AG20443 (cell line): ENCODE data around the gene CLASP2.

Experiments used
- DNase-seq: peaks from one replicate; pipeline ENCODE4 v3.0.0; 2012; ENCODE audit warnings: low spot score, mixed read lengths

The CLASP2 gene

DNA sequence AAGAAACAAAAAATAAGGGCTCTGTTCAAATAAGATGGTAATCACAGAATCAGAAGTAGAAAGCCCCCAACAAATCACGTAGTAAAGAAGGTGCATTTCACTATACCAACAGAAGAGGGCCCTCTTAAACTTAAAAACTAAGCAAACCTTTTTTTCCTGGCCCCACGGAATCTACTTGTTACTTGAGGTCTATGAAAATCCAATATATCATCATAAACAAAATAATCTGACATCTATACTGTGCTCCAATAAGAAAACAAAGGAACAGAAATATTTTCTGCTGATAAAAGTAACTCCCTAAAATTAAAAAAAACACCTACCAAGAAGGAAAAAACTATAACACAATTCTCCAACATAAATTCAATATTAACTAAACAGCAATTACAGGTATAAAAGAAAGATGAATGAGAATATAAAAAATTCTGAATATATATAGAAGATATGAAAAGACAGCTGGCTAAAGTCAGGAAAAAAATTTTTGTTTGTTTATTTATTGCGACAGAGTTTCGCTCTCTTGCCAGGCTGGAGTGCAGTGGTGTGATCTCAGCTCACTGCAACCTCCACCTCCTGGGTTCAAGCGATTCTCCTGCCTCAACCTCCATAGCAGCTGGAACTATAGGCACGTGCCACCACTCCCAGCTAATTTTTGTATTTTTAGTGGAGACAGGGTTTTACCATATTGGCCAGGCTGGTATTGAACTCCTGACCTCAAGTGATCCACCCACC is 81.8 kb downstream of the CLASP2 start:
- peak; percentile 51 for DNase-seq

DNA sequence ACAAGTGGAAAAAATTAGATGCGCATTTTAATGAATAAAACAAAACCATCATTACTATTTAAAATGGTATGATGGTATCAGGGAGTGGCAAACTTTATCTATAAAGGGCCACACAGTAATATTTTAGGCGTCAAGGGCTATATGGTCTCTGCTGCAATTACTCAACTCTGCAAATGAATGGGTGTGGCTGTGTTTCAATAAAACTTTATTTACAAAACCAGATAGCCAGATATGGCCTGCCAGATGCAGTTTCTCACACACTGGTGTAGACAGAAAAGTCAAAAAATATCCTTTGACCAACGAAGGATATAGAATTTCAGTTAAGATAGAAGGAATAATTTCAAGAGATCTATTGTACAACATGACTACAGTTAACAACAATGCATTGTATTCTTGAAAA is 83.8 kb downstream of the CLASP2 start:
- no peak for DNase-seq

DNA sequence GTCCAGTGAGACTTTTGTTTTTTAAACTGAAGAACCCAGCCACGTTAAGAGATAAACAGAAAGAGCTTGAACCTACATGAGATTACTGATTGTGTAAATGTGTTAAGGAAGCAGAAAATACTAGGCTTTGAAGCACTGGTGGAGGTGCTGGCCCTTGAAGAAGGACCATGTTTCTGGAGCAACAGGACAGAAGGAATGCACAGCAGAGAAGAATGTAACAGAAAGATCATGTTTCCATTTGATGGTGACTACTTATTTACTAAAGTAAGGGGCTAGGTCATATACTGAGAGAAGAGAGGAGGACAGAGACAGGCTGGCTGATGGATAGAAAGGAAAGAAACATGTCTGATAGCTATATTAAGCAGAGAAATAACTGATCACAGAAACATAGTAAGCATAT is 88.8 kb downstream of the CLASP2 start:
- DNase-seq = no peak

DNA sequence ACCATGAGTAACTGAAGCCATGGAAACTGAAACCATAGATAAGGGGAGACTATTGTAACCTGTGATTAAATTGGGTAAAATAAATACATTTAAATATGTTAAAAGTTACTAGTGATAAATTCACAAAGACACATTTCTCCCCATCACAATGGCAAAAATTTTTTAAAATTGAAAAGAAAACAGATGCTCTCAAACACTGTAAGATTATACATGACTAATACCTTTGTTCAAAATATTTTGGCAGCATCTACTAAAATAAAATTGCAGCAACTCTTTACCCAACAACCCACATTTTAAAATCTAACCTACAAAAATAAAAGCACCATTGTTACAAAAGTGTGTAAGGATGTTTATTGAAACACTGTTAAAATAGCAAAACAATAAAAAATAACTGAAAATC is 93.3 kb downstream of the CLASP2 start:
- no peak for DNase-seq

DNA sequence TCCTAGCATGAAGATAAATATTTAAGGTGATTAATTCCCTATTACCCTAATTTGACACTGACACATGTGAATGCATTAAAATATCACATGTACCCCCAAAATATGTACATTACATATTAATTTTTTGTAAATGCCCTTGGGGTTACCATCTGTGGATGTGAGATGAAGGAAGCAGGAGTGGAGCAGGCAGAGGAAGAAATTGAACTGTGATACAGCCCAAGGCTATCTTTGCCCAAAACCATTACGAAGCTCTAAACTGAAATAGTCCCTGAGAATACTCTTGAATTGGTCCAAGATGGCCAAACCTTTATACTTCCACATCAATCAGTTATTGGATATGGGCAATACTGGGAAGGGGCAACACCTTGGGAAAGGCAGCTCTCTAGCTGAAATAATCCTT is 105.0 kb downstream of the CLASP2 start:
- DNase-seq = no peak

DNA sequence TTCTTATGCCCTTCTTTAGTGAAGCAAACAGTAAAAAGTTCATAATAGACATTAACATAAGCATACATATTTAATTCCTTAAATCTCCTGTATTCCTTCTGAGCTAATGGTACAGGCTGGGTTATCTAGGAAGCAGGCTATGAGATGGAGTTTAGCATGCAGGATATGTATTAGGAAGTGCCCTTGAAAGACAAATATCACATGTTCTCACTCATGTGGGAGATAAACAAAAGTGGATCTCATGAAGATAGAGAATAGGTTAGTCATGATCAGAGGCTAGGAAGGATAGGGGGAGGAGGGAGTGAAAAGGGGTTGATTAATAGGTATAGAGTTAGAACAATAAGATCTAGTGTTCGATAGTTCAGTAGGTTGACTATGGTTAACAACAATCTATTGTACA is 105.4 kb downstream of the CLASP2 start:
- DNase-seq = no peak

DNA sequence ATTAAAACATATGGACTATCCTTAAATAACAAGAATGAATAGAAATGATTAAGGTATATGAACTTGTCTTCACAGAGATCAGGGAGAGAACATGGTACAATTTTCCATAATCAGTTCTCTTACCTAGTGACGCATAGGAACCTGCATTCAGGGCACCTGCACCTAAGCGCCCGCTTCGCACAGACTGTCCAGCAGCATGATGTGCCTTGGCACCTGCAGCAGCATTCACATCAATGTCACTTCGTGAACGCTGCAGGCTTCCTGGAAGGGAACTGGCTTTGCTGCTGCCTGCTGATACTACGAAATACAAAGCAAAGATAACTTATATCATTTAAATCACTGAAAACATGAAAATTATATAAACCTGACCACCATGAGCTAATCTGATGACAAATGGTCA is 115.2 kb downstream of the CLASP2 start:
- no peak for DNase-seq

DNA sequence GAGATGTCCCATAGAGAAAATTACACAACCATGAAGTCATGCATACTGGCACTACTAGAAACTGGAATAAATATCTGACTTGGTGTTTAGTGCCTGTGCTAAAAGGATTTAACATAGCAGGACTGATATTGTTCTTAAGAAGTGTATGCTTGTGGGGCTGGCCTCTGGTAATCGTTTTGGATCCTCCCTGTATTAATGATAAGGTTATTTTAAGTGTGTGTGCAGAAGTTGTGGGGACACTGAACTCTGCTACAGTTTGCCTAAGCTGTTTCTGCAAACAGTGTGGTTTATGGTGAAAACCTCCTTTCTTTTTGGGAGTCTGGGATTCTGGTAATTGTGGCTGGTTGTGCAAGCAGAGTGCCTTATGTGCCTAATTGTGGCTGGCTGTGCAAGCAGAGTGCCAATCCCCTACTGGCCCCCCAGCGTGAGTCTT is 120.8 kb downstream of the CLASP2 start:
- DNase-seq = no peak

DNA sequence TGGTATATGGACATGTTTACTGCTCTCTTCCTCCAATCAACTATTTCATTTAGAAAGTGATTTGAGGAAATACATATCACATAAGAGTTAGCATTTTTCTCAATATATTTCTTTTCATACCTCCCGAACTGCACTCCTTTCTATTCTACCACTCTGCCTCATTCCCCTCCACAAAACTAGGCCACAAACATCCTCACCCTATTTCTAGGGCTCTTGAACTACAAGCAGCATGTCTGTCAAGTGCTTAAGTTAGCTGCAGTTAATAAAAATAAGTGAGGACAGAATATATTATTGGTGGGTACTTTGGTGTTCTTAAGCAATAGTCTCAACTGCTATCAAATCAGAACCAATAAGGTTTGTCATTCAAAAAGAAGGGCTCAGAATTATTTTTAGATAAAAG is 125.1 kb downstream of the CLASP2 start:
- no peak for DNase-seq

DNA sequence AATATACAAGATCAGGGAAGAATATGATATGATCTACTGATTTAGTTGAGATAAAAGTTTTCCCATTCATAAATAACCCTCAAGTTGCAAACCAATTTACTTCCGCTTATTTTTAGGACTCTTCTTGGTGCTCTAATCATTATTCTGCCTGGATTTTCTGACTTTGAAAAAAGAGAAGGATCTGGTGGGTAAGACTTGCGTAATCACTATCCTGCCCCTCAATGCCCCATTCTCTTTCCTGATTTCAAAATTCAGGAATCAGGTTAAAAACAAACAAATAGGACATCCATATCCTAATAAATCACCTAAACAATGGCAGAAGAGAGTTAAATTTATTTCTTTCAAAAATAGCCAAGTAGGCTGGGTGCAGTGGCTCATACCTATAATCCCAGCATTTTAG is 127.5 kb downstream of the CLASP2 start:
- DNase-seq = no peak

DNA sequence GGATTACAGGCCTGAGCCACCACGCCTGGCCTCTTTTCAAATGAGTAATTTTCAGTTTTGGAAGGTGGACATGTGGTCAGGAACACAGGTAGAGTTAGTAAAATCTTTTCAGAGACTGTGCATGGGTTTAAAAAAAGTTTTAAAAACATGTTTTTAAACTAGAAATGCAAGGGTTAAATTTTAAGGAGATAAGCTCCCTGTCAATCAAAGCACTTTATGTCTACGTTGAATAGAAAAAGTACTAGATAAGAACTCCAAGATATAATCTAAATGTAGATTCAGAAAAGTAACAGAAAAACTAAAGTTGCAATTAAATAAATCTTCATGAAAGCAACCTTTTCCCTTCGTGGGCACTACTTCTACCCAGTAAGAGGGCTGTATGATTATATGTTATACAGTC is 131.7 kb downstream of the CLASP2 start:
- no peak for DNase-seq

DNA sequence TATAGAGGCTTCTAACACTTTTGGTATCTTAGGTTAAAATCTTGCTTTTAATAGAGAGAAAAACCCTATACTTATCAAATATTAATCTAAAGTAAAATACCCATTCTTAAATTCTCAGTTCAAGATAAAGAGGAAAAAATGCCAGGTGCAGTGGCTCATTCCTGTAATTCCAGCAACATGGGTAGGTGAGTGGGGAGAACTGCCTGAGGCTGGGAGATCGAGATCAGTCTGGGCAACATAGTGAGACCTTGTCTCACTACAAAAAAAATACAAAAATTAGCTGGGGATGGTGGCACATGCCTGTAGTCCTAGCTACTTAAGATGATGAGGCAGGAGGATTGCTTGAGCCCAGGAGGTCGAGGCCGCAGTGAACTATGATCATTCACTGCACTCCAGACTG is 135.8 kb downstream of the CLASP2 start:
- DNase-seq = no peak

DNA sequence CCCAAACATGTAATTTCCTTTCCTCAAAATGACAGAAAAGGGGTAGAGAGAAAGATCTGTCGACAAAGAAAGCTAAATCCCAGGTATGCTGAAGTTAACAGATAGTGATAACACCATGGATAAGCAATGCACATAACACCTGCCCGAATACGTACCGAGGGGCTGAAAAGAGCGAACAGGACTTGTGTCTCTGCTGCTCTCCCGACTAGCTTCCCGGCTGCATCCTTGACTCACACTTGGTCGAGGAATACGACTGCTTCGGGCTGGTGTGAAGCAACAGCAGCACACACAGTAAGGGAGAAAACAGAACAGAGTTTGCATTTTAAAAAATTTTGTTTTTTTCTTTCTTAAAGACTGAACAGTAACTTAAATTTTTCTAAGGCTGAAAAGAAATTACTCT is 136.4 kb downstream of the CLASP2 start:
- no peak for DNase-seq

DNA sequence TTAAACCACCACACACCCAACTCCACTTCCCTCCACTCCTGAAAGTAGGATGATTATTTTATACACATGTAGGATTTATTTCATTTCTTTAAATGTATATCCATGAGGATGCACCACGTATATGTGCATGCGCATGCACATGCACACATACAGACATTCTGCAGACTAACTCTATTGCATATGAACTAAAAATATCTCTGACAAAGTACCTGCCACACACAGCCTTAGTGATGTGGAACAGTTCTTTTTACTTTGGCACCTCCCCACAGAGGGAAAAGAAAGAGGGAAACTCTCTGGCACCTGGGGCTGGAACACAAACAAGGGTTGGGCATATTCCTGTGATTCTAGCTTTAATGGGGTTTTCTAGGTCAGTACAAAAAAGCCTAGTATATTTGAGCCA is 138.2 kb downstream of the CLASP2 start:
- no peak for DNase-seq

DNA sequence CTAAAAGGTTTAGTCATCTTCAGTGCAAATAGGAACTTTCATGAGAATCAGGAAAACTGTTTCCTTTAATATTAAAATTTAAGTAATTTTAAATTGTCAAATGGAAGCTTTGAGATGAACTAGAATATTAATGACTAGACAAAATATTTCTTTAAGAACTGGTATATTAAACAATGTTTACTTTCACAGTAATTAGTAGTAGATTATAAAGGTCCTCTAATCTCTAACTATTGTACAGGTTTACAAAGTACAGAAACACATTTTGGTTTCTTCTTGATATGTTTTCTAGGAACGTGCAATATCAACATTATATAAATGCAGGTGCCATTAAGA is 138.9 kb downstream of the CLASP2 start:
- no peak for DNase-seq

DNA sequence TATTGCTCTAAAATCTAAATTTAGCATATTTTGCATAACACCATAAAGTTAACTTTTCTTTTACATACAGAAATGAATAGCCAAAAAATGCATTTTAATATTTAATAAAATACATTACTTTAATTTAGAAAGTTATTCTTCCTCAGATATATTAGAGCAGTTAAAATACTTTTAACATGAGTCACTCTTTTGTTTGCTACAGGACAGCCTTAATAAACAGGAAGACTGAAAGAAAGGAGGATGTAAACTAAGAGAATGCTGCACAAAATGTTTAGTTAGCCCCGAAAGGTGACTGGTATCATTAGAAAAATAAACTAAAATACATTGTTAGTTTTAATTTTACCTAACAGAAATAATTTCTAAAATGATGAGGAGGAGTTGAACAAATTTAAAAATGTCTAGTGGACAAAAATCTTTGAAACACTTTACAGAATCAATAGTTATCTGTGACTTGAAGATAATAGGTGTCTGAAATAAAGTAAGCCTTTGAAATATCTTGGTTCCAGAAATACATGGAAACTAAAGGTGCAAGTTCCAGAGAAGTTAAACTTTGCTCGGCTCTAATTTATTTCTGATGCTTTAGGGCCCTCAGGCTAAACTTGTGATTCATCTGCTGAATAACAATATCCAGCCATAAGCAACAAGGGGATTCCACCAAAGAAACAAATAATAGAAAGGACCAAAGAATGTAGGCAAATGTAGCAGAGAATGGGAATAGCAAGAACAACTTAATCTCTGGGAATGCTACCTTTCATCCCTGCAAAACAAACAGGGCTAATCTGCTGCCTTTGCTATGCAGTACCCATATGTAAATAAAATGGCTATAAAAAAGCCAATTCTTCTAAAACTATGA is 139.5 kb downstream of the CLASP2 start:
- peak; percentile 14 for DNase-seq

DNA sequence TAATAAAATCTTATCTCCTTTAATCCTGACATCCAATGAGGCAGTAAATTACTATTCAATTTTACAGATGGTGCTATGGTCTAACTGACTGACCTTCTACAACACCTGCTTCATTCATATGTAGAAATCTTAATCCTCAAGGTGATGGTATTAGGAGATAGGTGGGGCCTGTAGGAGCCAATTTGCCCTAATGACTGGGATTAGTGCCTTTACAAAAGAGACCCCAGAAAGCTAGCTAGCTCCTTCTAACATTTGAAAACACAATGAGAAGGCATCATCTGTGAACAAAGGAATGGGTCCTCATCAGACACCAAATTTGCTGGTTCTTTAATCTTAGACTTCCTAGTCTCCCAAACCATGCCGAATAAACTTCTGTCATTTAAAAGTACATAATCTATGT is 140.5 kb downstream of the CLASP2 start:
- DNase-seq = no peak

DNA sequence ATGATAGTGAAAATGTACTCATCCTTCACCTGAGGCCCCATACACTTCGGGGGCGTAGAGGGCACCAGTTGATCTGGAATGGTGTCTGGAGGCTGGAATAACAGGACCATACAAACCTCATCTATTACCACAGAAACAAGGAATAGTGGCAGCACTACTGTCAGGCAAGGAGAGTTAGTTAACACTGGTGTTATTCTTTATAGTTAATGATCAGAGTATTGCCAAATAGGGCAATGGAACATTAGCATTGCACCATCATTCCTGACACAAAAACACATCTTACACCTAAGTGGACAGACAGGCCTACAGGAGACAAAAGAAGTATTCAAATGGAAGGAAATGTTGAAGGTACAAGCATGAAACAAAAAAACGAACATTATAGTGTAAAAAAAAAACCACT is 140.9 kb downstream of the CLASP2 start:
- no peak for DNase-seq

DNA sequence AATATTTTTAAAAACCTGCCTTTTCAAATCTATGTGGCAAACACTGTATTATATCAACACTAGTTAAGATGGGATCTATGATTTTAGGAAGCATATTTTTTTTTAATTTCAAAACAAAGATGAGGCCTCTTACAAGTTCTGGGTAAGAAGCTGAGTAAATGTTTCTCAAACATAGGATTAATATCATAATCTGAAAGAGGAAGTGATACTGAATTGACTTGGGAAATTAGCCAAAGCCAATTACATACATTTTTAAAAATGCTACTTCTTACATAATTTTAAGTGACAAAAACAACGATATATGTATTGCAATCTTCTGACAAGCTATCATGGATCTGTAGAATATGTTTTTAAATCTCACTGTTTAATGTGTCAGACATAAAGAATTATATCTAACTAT is 142.7 kb downstream of the CLASP2 start:
- no peak for DNase-seq

DNA sequence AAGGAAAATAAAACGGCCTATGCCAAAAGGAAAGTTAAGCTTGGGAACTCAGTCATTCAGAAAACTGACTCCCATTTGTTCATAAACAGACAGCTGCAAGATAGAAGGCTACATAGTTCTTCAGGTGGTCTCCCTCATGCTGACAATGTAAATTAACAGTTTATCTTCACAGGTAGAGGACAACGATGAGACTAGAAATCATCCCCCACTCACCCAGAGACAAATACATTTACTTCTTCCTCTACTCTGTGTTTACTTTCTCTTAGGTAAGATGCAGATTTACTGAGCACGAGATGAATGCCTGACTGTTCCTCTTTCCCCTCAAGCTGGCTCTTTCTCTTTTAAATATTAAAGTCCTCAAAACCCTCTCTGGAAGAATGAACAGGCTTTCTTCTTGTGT is 160.2 kb downstream of the CLASP2 start:
- DNase-seq = no peak

DNA sequence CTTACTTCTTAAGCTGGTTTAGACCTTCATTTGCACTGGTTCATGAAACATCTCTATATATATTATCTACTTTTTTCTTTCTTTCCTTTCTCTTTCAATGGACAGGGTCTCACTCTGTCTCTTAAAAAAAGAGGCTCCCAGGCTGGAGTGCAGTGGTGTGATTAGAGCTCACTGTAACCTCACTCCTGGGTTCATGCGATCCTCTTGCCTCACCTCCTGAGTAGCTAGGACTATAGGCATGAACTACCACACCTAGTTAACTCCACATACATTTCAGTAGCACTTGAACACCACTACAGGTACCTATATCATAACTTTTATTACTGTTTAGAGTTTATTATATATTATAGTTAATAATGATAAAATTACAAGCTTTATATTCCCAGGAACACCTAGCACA is 160.8 kb downstream of the CLASP2 start:
- no peak for DNase-seq

DNA sequence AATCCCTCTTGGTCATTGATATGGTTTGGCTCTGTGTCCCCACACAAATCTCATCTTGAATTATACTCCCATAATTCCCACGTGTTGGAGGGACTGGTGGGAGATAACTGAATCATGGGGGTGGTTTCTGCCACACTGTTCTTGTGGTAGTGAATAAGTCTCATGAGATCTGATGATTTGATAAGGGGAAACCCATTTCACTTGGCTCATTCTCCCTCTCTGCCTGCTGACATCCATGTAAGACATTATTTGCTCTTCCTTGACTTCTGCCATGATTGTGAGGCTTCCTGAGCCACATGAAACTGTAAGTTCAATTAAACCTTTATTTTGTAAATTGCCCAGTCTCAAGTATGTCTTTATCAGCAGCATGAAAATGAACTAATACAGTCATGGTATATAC is 171.0 kb downstream of the CLASP2 start:
- DNase-seq = no peak

DNA sequence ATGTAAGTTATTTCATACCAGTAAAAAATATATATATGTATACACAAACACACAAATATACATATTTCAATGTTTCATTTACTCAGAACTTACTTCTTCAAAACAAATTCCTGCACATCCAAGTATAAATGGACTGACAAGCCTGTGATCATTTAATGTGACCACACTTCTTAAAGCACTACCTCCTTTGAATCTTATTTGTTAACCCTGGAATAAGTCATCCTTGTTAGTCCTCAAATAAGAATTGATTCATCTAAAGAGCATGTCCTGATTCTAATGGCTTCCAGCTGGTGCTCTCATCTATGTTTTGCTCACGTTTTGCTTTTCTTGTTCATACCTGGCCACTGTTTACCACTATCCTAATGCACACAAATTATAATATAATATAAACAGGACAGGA is 173.9 kb downstream of the CLASP2 start:
- DNase-seq = peak; percentile 17

DNA sequence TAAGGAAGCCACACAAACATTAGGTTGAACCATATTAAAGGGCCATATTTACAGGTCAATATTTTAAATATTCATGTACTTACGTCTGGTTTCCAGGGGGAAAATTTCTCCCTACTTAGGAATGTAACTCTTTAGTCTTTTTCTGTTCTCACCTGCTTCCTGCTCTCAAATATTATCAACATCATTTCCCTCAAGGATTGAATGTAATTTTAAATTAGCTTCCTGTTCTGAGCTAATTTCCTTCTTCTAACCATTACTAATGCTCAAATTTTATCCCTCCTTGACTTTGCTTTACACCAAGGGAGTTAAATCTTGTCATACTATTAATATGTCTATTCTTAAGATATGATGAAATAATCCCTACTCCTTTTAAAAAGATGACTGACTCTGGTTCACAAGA is 174.5 kb downstream of the CLASP2 start:
- no peak for DNase-seq
